ENCODE measurements around the gene NCK1.

DNA sequence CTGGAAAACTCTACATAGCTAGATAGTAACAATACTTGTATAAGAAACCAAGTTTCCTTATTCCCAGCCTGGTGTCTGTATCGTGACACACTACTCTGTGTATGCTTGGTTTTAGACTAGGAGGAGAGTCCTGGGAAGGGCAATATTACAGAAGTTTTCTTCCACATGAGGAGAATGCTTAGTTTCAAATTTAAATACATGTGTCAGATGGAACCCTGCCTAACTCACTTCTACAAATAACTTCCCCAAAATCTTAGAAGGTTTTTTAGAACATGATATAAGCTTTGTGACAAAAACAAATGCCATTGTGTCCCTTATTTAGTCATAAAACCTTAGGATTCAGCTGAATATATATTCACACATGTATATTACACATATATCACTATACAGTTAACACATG is 88.6 kb downstream of the NCK1 start:
- TF ChIP-seq CSDE1 (IDR thresholded peaks at IDR 0.05), result no peak
- TF ChIP-seq, protein P1, sequence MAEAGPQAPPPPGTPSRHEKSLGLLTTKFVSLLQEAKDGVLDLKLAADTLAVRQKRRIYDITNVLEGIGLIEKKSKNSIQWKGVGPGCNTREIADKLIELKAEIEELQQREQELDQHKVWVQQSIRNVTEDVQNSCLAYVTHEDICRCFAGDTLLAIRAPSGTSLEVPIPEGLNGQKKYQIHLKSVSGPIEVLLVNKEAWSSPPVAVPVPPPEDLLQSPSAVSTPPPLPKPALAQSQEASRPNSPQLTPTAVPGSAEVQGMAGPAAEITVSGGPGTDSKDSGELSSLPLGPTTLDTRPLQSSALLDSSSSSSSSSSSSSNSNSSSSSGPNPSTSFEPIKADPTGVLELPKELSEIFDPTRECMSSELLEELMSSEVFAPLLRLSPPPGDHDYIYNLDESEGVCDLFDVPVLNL (CRISPR knock-in tag; IDR thresholded peaks at IDR 0.05; ENCODE audit: low read depth), result no peak
- TF ChIP-seq, protein P2, sequence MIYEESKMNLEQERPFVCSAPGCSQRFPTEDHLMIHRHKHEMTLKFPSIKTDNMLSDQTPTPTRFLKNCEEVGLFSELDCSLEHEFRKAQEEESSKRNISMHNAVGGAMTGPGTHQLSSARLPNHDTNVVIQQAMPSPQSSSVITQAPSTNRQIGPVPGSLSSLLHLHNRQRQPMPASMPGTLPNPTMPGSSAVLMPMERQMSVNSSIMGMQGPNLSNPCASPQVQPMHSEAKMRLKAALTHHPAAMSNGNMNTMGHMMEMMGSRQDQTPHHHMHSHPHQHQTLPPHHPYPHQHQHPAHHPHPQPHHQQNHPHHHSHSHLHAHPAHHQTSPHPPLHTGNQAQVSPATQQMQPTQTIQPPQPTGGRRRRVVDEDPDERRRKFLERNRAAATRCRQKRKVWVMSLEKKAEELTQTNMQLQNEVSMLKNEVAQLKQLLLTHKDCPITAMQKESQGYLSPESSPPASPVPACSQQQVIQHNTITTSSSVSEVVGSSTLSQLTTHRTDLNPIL (CRISPR knock-in tag; IDR thresholded peaks at IDR 0.05), result no peak
- no peak for TF ChIP-seq MBD2 (IDR thresholded peaks at IDR 0.05; ENCODE audit: borderline replicate concordance, low read depth)
- TF ChIP-seq, protein P3, sequence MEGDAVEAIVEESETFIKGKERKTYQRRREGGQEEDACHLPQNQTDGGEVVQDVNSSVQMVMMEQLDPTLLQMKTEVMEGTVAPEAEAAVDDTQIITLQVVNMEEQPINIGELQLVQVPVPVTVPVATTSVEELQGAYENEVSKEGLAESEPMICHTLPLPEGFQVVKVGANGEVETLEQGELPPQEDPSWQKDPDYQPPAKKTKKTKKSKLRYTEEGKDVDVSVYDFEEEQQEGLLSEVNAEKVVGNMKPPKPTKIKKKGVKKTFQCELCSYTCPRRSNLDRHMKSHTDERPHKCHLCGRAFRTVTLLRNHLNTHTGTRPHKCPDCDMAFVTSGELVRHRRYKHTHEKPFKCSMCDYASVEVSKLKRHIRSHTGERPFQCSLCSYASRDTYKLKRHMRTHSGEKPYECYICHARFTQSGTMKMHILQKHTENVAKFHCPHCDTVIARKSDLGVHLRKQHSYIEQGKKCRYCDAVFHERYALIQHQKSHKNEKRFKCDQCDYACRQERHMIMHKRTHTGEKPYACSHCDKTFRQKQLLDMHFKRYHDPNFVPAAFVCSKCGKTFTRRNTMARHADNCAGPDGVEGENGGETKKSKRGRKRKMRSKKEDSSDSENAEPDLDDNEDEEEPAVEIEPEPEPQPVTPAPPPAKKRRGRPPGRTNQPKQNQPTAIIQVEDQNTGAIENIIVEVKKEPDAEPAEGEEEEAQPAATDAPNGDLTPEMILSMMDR (IDR thresholded peaks at IDR 0.05 in 2 of 3, conservative IDR thresholded peaks at IDR 0.05 in 1 of 3; ENCODE audit: insufficient read depth in 2 of 3, low read depth in 1 of 3, low read length in 3 of 3), result no peak
- TF ChIP-seq CREB1 (IDR thresholded peaks at IDR 0.05), result no peak
- TF ChIP-seq CREB1 (CRISPR knock-in tag; IDR thresholded peaks at IDR 0.05), result no peak
- TF ChIP-seq, protein P4, sequence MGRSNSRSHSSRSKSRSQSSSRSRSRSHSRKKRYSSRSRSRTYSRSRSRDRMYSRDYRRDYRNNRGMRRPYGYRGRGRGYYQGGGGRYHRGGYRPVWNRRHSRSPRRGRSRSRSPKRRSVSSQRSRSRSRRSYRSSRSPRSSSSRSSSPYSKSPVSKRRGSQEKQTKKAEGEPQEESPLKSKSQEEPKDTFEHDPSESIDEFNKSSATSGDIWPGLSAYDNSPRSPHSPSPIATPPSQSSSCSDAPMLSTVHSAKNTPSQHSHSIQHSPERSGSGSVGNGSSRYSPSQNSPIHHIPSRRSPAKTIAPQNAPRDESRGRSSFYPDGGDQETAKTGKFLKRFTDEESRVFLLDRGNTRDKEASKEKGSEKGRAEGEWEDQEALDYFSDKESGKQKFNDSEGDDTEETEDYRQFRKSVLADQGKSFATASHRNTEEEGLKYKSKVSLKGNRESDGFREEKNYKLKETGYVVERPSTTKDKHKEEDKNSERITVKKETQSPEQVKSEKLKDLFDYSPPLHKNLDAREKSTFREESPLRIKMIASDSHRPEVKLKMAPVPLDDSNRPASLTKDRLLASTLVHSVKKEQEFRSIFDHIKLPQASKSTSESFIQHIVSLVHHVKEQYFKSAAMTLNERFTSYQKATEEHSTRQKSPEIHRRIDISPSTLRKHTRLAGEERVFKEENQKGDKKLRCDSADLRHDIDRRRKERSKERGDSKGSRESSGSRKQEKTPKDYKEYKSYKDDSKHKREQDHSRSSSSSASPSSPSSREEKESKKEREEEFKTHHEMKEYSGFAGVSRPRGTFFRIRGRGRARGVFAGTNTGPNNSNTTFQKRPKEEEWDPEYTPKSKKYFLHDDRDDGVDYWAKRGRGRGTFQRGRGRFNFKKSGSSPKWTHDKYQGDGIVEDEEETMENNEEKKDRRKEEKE (IDR thresholded peaks at IDR 0.05; ENCODE audit: borderline replicate concordance in 1 of 2, control insufficient read depth in 1 of 2, low read depth in 2 of 2, low read length in 1 of 2), result no peak
